HEK293T (cell line): ENCODE results near the gene TBC1D14.
"Not testable (repeated sequence)": the region's sequence is repeated elsewhere in the genome, so short reads cannot be mapped to it uniquely, and the experiment has no call there.

Experiments
- ARNT ChIP-seq: fragments of 450-650 bp; IDR thresholded peaks from 2 replicates; pipeline ENCODE4 v1.6.1; 2017; ENCODE audit warnings: mild to moderate bottlenecking
- BHLHE40 ChIP-seq: fragments of 450-650 bp; IDR thresholded peaks from 2 replicates; pipeline ENCODE4 v1.6.1; 2016; ENCODE audit warnings: mild to moderate bottlenecking, moderate library complexity, borderline replicate concordance
- ELF4 ChIP-seq: fragments of 450-650 bp; IDR thresholded peaks from 2 replicates; pipeline ENCODE4 v1.6.1; 2017; ENCODE audit warnings: antibody characterized with exemption
- FOXK2 ChIP-seq: fragments of 450-650 bp; IDR thresholded peaks from 2 replicates; pipeline ENCODE4 v1.6.1; 2016; ENCODE audit warnings: mild to moderate bottlenecking
- FOXM1 ChIP-seq: fragments of 450-650 bp; IDR thresholded peaks from 2 replicates; pipeline ENCODE4 v1.6.1; 2017; ENCODE audit warnings: mild to moderate bottlenecking, borderline replicate concordance
- SP1 ChIP-seq: fragments of 450-650 bp; IDR thresholded peaks from 2 replicates; pipeline ENCODE4 v1.6.1; 2017
- SUZ12 ChIP-seq: fragments of 450-650 bp; IDR thresholded peaks from 2 replicates; pipeline ENCODE4 v1.6.1; 2016; ENCODE audit warnings: mild to moderate bottlenecking
- TARDBP ChIP-seq: fragments of 450-650 bp; IDR thresholded peaks from 2 replicates; pipeline ENCODE4 v1.6.1; 2016

- TF ChIP-seq FOXM1, ARNT, TARDBP, SUZ12, SP1, ELF4, FOXK2, BHLHE40: not testable (repeated sequence)
These were observed 3.1 kb upstream of the TBC1D14 start for GRCh38 chr4:6906486-6906885.
